ENCODE data around the gene CD247.
A peak's percentile ranks its signal among the peaks of the same experiment; 100 is the strongest.

The CD247 gene

GRCh38 chr1:167496797-167497619 lies 21.3 kb downstream of the CD247 start:
- Histone ChIP-seq H3K9ac (ENCODE audit: low read depth, low read length) (no peak overlapping the region), H3K9me3 (ENCODE audit: control insufficient read depth, insufficient read depth, low read length) (no peaks in the 10 kb centered on the region), H3K36me3 (ENCODE audit: insufficient read depth, low read length) (no peaks in the 10 kb centered on the region), H3K4me1 (ENCODE audit: insufficient read depth, low read length) (peaks cover 7% of the 10 kb centered on the region)

- Histone ChIP-seq H3K36me3 (ENCODE audit: insufficient read depth, low read length) (no peaks in the 10 kb centered on the region), H3K4me1 (ENCODE audit: insufficient read depth, low read length) (peaks cover 14% of the 10 kb centered on the region), H3K9me3 (ENCODE audit: control insufficient read depth, insufficient read depth, low read length) (no peaks in the 10 kb centered on the region), H3K9ac (ENCODE audit: low read depth, low read length) (no peak overlapping the region)
These were observed 25.0 kb downstream of the CD247 start for GRCh38 chr1:167493372-167493771.

DNA sequence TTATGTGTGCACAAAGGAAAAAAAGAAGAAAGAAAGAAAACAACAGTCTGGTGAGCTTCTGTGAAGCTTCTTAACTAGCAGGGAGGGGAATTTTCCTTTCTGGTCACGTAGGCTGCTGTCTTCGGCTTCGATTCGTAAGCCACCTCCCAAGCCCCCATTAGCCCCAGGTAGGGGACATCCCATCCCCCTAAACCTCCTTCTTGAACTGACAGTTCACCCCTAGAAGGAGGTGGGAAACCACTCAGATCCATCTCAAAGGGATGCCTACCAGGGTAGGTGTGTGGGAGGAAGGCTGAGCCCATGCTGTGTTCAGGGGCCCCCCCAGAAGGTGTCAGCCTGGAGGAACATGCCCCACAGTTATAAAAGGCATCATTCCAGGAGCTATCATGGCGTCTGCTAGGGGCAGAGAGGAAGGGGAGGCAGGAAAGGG lies 25.8 kb downstream of the CD247 start:
- no peak overlapping the region for H3K9ac ChIP-seq (ENCODE audit: low read depth, low read length)
- peaks cover 14% of the 10 kb centered on the region for H3K4me1 ChIP-seq (ENCODE audit: insufficient read depth, low read length)
- H3K9me3 ChIP-seq (ENCODE audit: control insufficient read depth, insufficient read depth, low read length): no peaks in the 10 kb centered on the region
- H3K36me3 ChIP-seq (ENCODE audit: insufficient read depth, low read length): no peaks in the 10 kb centered on the region

- Histone ChIP-seq H3K36me3 (ENCODE audit: insufficient read depth, low read length) (no peaks in the 10 kb centered on the region), H3K9me3 (ENCODE audit: control insufficient read depth, insufficient read depth, low read length) (no peaks in the 10 kb centered on the region), H3K9ac (ENCODE audit: low read depth, low read length) (no peak overlapping the region), H3K4me1 (ENCODE audit: insufficient read depth, low read length) (peaks cover 14% of the 10 kb centered on the region)
These were observed 26.5 kb downstream of the CD247 start for GRCh38 chr1:167491586-167492461.

DNA sequence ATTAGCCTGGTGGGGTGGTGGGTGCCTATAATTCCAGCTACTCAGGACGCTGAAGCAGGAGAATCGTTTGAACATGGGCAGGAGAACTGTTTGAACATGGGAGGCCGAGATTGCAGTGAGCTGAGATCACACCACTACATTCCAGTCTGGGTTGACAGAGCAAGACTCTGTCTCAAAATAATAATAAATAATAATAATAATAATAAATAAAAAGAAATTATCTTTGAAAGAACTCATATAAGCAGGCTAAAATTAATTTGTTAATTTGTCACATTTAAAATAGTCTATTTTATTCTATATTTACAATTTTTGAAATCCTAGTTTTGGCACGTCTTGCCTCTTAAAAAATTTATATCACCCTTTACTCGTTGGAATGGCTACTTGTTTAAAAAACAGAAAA lies 27.6 kb downstream of the CD247 start:
- Histone ChIP-seq H3K9me3 (ENCODE audit: control insufficient read depth, insufficient read depth, low read length) (no peaks in the 10 kb centered on the region), H3K4me1 (ENCODE audit: insufficient read depth, low read length) (peaks cover 19% of the 10 kb centered on the region), H3K36me3 (ENCODE audit: insufficient read depth, low read length) (no peaks in the 10 kb centered on the region), H3K9ac (ENCODE audit: low read depth, low read length) (no peak overlapping the region)

DNA sequence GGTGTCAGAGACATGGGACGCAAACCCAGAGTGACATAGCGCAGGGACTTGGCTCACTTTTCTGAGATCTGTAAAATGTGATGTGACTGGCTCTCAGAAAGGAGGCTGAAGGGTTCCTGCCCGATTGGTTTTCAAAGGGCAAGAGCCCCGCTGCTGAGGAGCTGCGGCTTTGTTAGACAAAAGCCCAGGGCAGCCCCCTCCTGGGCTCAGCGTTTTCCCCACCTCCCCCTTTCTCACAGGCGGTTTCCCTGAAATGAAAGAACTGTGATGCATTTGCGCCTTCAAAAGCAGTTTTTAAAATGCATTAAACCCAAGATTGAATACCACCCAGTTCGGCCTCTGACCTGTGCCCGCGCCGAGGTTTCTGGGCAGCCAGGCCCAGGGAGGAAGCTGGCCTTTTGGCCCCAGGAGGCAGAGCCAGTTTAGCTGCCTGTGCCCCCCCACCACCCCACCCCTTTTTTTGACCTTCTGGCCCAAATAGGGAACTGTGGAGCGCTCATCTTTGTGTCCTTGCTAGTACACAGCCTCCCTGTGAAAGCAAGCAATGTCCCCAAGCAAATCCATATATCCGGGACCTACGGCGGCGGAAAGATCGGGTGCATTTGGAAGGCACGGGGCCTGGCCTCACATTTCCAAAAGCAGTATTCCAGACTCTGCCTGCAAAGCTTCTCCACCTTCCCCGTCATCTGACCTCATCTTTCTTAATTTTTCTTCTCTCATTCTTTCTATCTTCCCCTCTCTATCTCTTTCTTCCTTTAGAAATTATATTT lies 28.6 kb downstream of the CD247 start:
- H3K9me3 ChIP-seq (ENCODE audit: control insufficient read depth, insufficient read depth, low read length): no peaks in the 10 kb centered on the region
- no peaks in the 10 kb centered on the region for H3K36me3 ChIP-seq (ENCODE audit: insufficient read depth, low read length)
- H3K4me1 ChIP-seq (ENCODE audit: insufficient read depth, low read length): peaks cover 19% of the 10 kb centered on the region
- H3K9ac ChIP-seq (ENCODE audit: low read depth, low read length): 0 out of 2 replicates have a peak overlapping the region, but pooled peaks have one; percentile 5

- H3K9ac ChIP-seq (ENCODE audit: low read depth, low read length): no peak overlapping the region
- peaks cover 19% of the 10 kb centered on the region for H3K4me1 ChIP-seq (ENCODE audit: insufficient read depth, low read length)
- H3K36me3 ChIP-seq (ENCODE audit: insufficient read depth, low read length): no peaks in the 10 kb centered on the region
- no peaks in the 10 kb centered on the region for H3K9me3 ChIP-seq (ENCODE audit: control insufficient read depth, insufficient read depth, low read length)
These were observed 29.5 kb downstream of the CD247 start for GRCh38 chr1:167488786-167489185.

DNA sequence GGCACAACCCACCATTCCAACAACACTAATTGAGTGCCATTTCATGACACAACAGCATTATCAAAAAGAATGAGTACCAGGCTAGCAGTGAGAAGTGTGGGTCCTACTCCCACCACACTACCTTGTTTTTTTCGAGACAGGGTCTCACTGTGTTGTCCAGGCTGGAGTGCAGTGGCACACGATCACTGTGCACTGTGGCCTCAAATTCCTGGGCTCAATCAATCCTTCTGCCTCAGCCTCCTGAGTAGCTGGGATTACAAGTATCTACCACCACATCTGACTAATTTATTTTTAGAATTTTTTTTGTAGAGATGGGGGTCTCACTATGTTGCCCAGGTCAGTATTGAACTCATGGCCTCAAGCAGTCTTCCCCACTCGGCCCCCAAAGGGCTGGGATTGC lies 30.7 kb downstream of the CD247 start:
- H3K9me3 ChIP-seq (ENCODE audit: control insufficient read depth, insufficient read depth, low read length): no peaks in the 10 kb centered on the region
- H3K36me3 ChIP-seq (ENCODE audit: insufficient read depth, low read length): no peaks in the 10 kb centered on the region
- H3K4me1 ChIP-seq (ENCODE audit: insufficient read depth, low read length): peaks cover 17% of the 10 kb centered on the region
- no peak overlapping the region for H3K9ac ChIP-seq (ENCODE audit: low read depth, low read length)

GRCh38 chr1:167486090-167486824 lies 32.1 kb downstream of the CD247 start:
- Histone ChIP-seq H3K36me3 (ENCODE audit: insufficient read depth, low read length) (no peaks in the 10 kb centered on the region), H3K4me1 (ENCODE audit: insufficient read depth, low read length) (peaks cover 12% of the 10 kb centered on the region), H3K9ac (ENCODE audit: low read depth, low read length) (no peak overlapping the region), H3K9me3 (ENCODE audit: control insufficient read depth, insufficient read depth, low read length) (no peaks in the 10 kb centered on the region)

DNA sequence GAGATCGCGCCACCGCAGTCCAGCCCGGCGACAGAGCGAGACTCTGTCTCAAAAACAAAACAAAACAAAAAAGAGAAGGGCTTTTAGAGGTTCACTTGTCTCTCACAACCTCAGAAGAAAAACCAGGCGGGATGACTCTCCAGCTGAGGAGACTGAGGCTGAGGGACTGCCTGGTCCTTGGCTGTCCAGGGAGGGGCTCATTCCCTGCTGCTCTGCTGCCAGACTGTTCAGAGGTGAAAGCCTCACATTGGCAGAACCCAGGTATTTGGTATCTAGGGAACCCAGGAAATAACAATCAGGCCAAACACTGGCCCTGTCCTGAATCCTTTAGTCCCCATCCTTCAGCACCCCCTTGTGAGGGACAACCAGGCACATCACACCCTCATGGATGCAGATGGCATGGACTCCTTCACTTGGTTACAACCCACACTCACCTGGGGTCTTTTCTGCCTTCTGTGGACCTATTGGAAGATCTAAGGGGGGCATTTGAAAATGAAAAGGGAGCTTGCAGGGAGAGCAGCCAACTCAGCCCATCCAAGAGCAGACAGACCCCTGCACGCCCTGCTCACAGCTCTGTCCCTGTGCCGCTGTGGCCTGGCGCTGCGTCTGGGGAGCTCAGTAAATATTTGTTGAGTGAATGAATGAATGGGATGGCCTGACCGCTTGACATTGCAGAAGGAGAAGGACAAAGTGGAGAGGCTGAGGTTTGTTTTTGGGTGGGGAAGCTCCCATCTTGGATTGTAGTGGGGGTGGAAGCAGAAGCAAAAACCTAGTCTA lies 33.4 kb downstream of the CD247 start:
- Histone ChIP-seq H3K36me3 (ENCODE audit: insufficient read depth, low read length) (no peaks in the 10 kb centered on the region), H3K9ac (ENCODE audit: low read depth, low read length) (no peak overlapping the region), H3K9me3 (ENCODE audit: control insufficient read depth, insufficient read depth, low read length) (no peaks in the 10 kb centered on the region), H3K4me1 (ENCODE audit: insufficient read depth, low read length) (peaks cover 11% of the 10 kb centered on the region)

GRCh38 chr1:167483790-167484189 lies 34.5 kb downstream of the CD247 start:
- Histone ChIP-seq H3K36me3 (ENCODE audit: insufficient read depth, low read length) (no peaks in the 10 kb centered on the region), H3K9ac (ENCODE audit: low read depth, low read length) (no peak overlapping the region; the same call in 1 of the 2 replicates), H3K4me1 (ENCODE audit: insufficient read depth, low read length) (0 out of 2 replicates have a peak, but pooled peaks cover 4% of the 10 kb centered on the region), H3K9me3 (ENCODE audit: control insufficient read depth, insufficient read depth, low read length) (no peaks in the 10 kb centered on the region)

DNA sequence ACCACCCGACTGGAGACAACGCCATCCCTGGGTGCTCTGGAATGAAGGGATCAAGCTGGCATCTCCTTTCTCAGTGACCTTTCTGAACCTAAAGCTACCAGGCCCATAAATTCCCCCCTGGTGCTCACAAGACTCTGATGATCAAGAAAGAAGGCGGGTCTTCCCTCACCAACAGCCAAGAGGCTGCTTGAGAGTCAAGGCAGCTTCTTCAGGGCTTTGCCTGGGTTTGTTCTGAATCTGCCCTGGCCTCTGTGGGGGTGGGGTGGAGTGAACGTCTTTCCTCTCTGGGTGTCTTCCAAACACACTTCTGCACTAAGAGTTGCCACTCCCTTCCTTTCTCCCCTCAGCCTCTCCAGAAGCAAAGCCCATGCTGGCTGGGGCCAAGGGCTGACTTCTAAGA lies 36.1 kb downstream of the CD247 start:
- H3K36me3 ChIP-seq (ENCODE audit: insufficient read depth, low read length): no peaks in the 10 kb centered on the region
- H3K9me3 ChIP-seq (ENCODE audit: control insufficient read depth, insufficient read depth, low read length): no peaks in the 10 kb centered on the region
- H3K4me1 ChIP-seq (ENCODE audit: insufficient read depth, low read length): 0 out of 2 replicates have a peak, but pooled peaks cover 4% of the 10 kb centered on the region
- H3K9ac ChIP-seq (ENCODE audit: low read depth, low read length): no peak overlapping the region

- no peak overlapping the region for H3K9ac ChIP-seq (ENCODE audit: low read depth, low read length)
- no peaks in the 10 kb centered on the region for H3K4me1 ChIP-seq (ENCODE audit: insufficient read depth, low read length)
- H3K9me3 ChIP-seq (ENCODE audit: control insufficient read depth, insufficient read depth, low read length): no peaks in the 10 kb centered on the region; the same call in 1 of the 2 replicates
- no peaks in the 10 kb centered on the region for H3K36me3 ChIP-seq (ENCODE audit: insufficient read depth, low read length)
These were observed 38.9 kb downstream of the CD247 start for GRCh38 chr1:167479331-167479979.
